ENCODE results near the gene KIAA1328.

The KIAA1328 gene

DNA sequence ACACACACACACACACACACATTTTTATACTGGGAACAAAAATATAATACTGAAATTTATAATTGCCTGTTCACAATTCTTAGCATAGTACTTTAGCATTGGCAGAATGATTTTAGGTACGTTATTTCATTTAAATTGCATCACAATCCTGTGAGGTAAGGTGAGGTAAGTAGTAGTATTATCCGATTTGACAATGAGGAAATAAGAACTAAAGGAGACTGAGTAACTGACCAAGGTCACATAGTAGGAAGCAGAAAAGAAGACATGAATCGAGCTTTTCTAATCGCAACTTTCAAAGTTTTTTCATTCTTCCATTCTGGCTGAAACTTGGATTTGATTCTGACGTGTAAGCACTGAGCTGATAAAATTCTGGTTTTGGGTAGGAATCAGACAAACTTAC is 351.2 kb downstream of the KIAA1328 start:
- no peak for DNase-seq (ENCODE audit: low read depth in 1 of 2, low spot score in 1 of 2)
- Histone ChIP-seq H3K27ac (replicated peaks) (no peak overlapping the region), H3K4me3 (replicated peaks; ENCODE audit: insufficient read depth, low read length) (no peak overlapping the region), H3K27me3 (ENCODE audit: insufficient read depth, poor library complexity, severe bottlenecking) (no peaks in the 10 kb centered on the region)
- TF ChIP-seq, protein P1, sequence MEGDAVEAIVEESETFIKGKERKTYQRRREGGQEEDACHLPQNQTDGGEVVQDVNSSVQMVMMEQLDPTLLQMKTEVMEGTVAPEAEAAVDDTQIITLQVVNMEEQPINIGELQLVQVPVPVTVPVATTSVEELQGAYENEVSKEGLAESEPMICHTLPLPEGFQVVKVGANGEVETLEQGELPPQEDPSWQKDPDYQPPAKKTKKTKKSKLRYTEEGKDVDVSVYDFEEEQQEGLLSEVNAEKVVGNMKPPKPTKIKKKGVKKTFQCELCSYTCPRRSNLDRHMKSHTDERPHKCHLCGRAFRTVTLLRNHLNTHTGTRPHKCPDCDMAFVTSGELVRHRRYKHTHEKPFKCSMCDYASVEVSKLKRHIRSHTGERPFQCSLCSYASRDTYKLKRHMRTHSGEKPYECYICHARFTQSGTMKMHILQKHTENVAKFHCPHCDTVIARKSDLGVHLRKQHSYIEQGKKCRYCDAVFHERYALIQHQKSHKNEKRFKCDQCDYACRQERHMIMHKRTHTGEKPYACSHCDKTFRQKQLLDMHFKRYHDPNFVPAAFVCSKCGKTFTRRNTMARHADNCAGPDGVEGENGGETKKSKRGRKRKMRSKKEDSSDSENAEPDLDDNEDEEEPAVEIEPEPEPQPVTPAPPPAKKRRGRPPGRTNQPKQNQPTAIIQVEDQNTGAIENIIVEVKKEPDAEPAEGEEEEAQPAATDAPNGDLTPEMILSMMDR (IDR thresholded peaks at IDR 0.05; ENCODE audit: insufficient read depth, low read length) = no peak
- TF ChIP-seq, protein P2, sequence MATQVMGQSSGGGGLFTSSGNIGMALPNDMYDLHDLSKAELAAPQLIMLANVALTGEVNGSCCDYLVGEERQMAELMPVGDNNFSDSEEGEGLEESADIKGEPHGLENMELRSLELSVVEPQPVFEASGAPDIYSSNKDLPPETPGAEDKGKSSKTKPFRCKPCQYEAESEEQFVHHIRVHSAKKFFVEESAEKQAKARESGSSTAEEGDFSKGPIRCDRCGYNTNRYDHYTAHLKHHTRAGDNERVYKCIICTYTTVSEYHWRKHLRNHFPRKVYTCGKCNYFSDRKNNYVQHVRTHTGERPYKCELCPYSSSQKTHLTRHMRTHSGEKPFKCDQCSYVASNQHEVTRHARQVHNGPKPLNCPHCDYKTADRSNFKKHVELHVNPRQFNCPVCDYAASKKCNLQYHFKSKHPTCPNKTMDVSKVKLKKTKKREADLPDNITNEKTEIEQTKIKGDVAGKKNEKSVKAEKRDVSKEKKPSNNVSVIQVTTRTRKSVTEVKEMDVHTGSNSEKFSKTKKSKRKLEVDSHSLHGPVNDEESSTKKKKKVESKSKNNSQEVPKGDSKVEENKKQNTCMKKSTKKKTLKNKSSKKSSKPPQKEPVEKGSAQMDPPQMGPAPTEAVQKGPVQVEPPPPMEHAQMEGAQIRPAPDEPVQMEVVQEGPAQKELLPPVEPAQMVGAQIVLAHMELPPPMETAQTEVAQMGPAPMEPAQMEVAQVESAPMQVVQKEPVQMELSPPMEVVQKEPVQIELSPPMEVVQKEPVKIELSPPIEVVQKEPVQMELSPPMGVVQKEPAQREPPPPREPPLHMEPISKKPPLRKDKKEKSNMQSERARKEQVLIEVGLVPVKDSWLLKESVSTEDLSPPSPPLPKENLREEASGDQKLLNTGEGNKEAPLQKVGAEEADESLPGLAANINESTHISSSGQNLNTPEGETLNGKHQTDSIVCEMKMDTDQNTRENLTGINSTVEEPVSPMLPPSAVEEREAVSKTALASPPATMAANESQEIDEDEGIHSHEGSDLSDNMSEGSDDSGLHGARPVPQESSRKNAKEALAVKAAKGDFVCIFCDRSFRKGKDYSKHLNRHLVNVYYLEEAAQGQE (IDR thresholded peaks at IDR 0.05; ENCODE audit: insufficient replicate concordance, low read depth) = no peak
- no peak for TF ChIP-seq GABPA (IDR thresholded peaks at IDR 0.05; ENCODE audit: low read depth)
- TF ChIP-seq SPI1 (IDR thresholded peaks at IDR 0.05; ENCODE audit: borderline replicate concordance, low read depth) = no peak
- TF ChIP-seq POLR2AphosphoS5 (IDR thresholded peaks at IDR 0.05; ENCODE audit: low read depth) = no peak

DNA sequence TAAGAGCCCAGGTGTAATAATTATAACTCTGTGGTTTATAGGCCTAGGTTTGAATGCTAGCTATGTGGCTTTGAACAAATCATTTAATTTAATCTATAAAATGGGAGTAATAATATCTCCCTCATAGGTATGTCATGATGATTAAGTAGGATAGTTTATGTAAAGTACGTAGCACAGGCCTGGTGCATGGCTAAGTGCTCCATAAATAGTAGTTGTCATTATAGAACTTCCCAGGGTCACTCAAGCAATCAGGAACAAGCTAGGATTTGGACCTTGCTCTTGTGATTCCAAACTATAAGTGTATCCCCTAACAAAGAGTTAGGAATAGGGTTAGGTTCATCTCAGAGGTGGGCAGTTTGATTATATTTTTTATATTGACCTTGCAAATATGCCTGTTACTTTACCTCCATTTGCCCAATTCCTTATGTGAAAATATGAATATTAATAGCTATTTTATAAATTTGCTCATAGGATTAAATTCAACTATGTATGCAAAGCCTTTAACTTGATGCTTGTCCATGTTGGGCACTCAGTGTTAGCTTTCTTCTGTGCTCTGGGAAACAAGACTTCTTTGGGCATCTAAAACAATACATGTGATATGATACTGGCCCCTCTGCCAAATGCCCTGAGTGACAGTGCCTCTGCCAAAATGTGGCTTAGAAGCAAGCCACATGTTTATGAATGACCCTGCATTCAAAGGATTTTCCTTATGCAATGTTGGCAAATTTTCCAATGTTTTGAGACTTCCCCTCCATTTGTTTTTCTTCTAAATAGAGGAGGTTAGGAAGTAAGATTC is 353.6 kb downstream of the KIAA1328 start:
- no peak overlapping the region for H3K27ac ChIP-seq (replicated peaks)
- H3K27me3 ChIP-seq (ENCODE audit: insufficient read depth, poor library complexity, severe bottlenecking) = no peaks in the 10 kb centered on the region
- DNase-seq (ENCODE audit: low read depth in 1 of 2, low spot score in 1 of 2) = no peak
- no peak overlapping the region for H3K4me3 ChIP-seq (replicated peaks; ENCODE audit: insufficient read depth, low read length)
- TF ChIP-seq, protein P1 (IDR thresholded peaks at IDR 0.05; ENCODE audit: insufficient read depth, low read length) = no peak
- TF ChIP-seq SPI1 (IDR thresholded peaks at IDR 0.05; ENCODE audit: borderline replicate concordance, low read depth) = no peak
- TF ChIP-seq, protein P2 (IDR thresholded peaks at IDR 0.05; ENCODE audit: insufficient replicate concordance, low read depth) = no peak
- no peak for TF ChIP-seq GABPA (IDR thresholded peaks at IDR 0.05; ENCODE audit: low read depth)
- TF ChIP-seq POLR2AphosphoS5 (IDR thresholded peaks at IDR 0.05; ENCODE audit: low read depth) = no peak

DNA sequence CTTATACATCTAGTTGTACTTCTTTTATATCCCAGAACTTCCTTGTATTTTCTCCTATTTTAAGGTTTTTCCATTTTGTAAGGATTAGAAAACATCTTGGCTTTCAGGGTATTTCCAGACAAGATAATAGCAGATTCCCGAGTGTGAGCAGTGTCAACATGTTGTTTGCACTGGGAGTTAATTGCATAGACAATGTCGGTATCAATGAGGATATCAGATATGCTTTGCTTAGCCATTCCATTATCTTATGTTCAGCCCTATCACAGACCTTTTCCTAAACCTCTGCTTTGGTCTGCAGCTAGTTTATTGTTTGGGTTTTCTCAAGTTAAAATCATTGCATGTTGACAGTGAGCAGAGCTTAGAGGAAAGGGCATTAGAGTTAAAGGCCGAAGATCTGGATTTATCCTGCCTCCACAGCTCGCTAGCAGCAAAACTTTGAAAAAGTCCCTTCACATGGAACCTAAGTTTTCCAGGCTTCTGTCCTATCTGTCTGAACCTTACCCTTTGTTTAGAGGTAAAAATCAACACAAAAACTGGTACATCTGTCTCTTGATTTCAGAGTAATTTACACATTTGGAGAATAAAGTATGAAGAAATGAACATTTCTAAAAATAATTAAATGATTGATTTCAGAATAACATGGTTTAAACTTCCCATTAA is 355.4 kb downstream of the KIAA1328 start:
- no peak overlapping the region for H3K4me3 ChIP-seq (replicated peaks; ENCODE audit: insufficient read depth, low read length)
- TF ChIP-seq, protein P2 (IDR thresholded peaks at IDR 0.05; ENCODE audit: insufficient replicate concordance, low read depth) = no peak
- TF ChIP-seq, protein P1 (IDR thresholded peaks at IDR 0.05; ENCODE audit: insufficient read depth, low read length) = no peak
- TF ChIP-seq GABPA (IDR thresholded peaks at IDR 0.05; ENCODE audit: low read depth) (no peak), SPI1 (IDR thresholded peaks at IDR 0.05; ENCODE audit: borderline replicate concordance, low read depth) (no peak), POLR2AphosphoS5 (IDR thresholded peaks at IDR 0.05; ENCODE audit: low read depth) (no peak)

More for the DNA sequence above, 355.4 kb downstream of the KIAA1328 start:
- Histone ChIP-seq H3K27ac (replicated peaks) (no peak overlapping the region), H3K27me3 (ENCODE audit: insufficient read depth, poor library complexity, severe bottlenecking) (no peaks in the 10 kb centered on the region)
- no peak for DNase-seq (ENCODE audit: low read depth in 1 of 2, low spot score in 1 of 2)
